ENCODE measurements around the gene RTCA. TPM values are rescaled to one million over a fixed set of nuclear protein-coding genes. Genes with fewer than 3 reads are reported as not detected.

The RTCA gene
- total RNA-seq, 1 experiment from 2014 or later = 26.5 TPM

GRCh38 chr1:100340494-100340893, 74.5 kb downstream of the RTCA start:
- no peak overlapping the region for H3K4me2 ChIP-seq (ENCODE audit: low read length)
- BruUV-seq (replicated peaks) = no TSS peak
- H3K79me2 ChIP-seq (ENCODE audit: insufficient read depth, low read length) = no peaks in the 10 kb centered on the region
- H3K9ac ChIP-seq (ENCODE audit: low read length) = no peak overlapping the region
- TF ChIP-seq CTCF (IDR thresholded peaks at IDR 0.05 in 2 of 3, conservative IDR thresholded peaks at IDR 0.05 in 1 of 3; ENCODE audit: borderline replicate concordance in 1 of 3, insufficient read depth in 1 of 3, low read depth in 2 of 3, low read length in 2 of 3) (no peak), ELF1 (IDR thresholded peaks at IDR 0.05; ENCODE audit: borderline replicate concordance, low read depth) (no peak), CBX3 (IDR thresholded peaks at IDR 0.05; ENCODE audit: low read depth) (no peak), REST (IDR thresholded peaks at IDR 0.05; ENCODE audit: low read depth) (no peak), RAD21 (IDR thresholded peaks at IDR 0.05; ENCODE audit: low read depth) (no peak), POLR2AphosphoS5 (IDR thresholded peaks at IDR 0.05; ENCODE audit: low read depth, low read length) (no peak), EGR1 (IDR thresholded peaks at IDR 0.05; ENCODE audit: low read depth) (no peak), EZH2phosphoT487 (IDR thresholded peaks at IDR 0.05; ENCODE audit: borderline replicate concordance) (no peak), SRF (IDR thresholded peaks at IDR 0.05; ENCODE audit: low read depth) (no peak)
- TF ChIP-seq, protein P1, sequence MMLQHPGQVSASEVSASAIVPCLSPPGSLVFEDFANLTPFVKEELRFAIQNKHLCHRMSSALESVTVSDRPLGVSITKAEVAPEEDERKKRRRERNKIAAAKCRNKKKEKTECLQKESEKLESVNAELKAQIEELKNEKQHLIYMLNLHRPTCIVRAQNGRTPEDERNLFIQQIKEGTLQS (IDR thresholded peaks at IDR 0.05) = no peak
- TF ChIP-seq, protein P2, sequence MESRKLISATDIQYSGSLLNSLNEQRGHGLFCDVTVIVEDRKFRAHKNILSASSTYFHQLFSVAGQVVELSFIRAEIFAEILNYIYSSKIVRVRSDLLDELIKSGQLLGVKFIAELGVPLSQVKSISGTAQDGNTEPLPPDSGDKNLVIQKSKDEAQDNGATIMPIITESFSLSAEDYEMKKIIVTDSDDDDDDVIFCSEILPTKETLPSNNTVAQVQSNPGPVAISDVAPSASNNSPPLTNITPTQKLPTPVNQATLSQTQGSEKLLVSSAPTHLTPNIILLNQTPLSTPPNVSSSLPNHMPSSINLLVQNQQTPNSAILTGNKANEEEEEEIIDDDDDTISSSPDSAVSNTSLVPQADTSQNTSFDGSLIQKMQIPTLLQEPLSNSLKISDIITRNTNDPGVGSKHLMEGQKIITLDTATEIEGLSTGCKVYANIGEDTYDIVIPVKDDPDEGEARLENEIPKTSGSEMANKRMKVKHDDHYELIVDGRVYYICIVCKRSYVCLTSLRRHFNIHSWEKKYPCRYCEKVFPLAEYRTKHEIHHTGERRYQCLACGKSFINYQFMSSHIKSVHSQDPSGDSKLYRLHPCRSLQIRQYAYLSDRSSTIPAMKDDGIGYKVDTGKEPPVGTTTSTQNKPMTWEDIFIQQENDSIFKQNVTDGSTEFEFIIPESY (IDR thresholded peaks at IDR 0.05; ENCODE audit: extremely low read depth, insufficient replicate concordance, low read length) = no peak
- H2AFZ ChIP-seq (ENCODE audit: low read depth, low read length, poor library complexity, severe bottlenecking) = no peak overlapping the region
- DNase-seq (ENCODE audit: low read depth, low spot score) (no peak), ATAC-seq (no peak)
- no peak overlapping the region for H3K27ac ChIP-seq (ENCODE audit: low read depth, low read length)
- no peaks in the 10 kb centered on the region for H4K20me1 ChIP-seq (ENCODE audit: insufficient read depth)
- H3K4me3 ChIP-seq (replicated peaks in 1 of 2; ENCODE audit: low read depth in 1 of 2, low read length in 2 of 2) = no peak overlapping the region
- H3K4me1 ChIP-seq (ENCODE audit: control insufficient read depth in 1 of 2, insufficient read depth in 2 of 2, low read length in 2 of 2) = no peaks in the 10 kb centered on the region
- RAD21 ChIA-PET (ENCODE audit: low non-redundant PET in 1 of 2, low total read pairs in 2 of 2, uncharacterized antibody in 2 of 2, unreplicated experiment in 2 of 2) = no interaction called here
- POLR2A ChIA-PET = no interaction called here
- no peaks in the 10 kb centered on the region for H3K9me3 ChIP-seq (ENCODE audit: control insufficient read depth in 1 of 2, insufficient read depth in 1 of 2, low read depth in 1 of 2, low read length in 2 of 2)
- intact Hi-C loops (cut with micrococcal nuclease) = no loop called here
- H3K27me3 ChIP-seq (ENCODE audit: insufficient read depth, low read length) = no peaks in the 10 kb centered on the region
- H3K36me3 ChIP-seq (ENCODE audit: control insufficient read depth in 1 of 2, insufficient read depth in 2 of 2, low read length in 2 of 2) = no peaks in the 10 kb centered on the region
- CTCF ChIA-PET = no interaction called here
- 0 out of 2 replicates have a peak, but pooled peaks cover under 1% of the 10 kb centered on the region for H3K9me2 ChIP-seq (ENCODE audit: insufficient read depth)
